Body of pancreas (tissue), 4 donors: Measurements from ENCODE around the gene CUL4A.

Experiments
- CTCF ChIP-seq, 7 experiments: fragments of 450-650 bp in 4 of 7; fragments of 200-600 bp in 3 of 7; sonication (generic) in 3 of 7; IDR thresholded peaks; one replicate each; pipeline ENCODE4 v1.5.1; 2016 to 2019; ENCODE audit warnings: antibody characterized with exemption in 7 of 7
- POLR2A ChIP-seq, 3 donors: fragments of 450-650 bp; IDR thresholded peaks; one replicate each; pipeline ENCODE4 v1.6.1; 2016; ENCODE audit warnings: antibody characterized with exemption in 3 of 3, mild to moderate bottlenecking in 2 of 3

GRCh38 chr13:113170511-113170910 lies 38.9 kb upstream of the CUL4A start:
- TF ChIP-seq CTCF (IDR thresholded peaks at IDR 0.05) (no peak), POLR2A (IDR thresholded peaks at IDR 0.05) (no peak)
